Dermis blood vessel endothelial cell (primary cell): ENCODE results near the gene CACNA1S. TPM values are rescaled to one million over a fixed set of nuclear protein-coding genes. Genes with fewer than 3 reads are reported as not detected.

Experiments
- DNase-seq: peaks from one replicate; pipeline ENCODE4 v3.0.0; 2010
- total RNA-seq: library from RNA; depleted of rRNA; stranded (reverse); fragments of >200 nt; gene quantifications from 2 replicates; pipeline ENCODE4 v1.2.3, GENCODE V29; 2014

CACNA1S gene
- total RNA-seq, 1 donor from 2014 or later, result not detected

GRCh38 chr1:201025571-201026002 is 86.6 kb downstream of the CACNA1S start:
- DNase-seq, result peak; percentile 61

- no peak for DNase-seq
Measured at GRCh38 chr1:201024625-201024998, 87.6 kb downstream of the CACNA1S start.

- DNase-seq, result no peak
Measured at GRCh38 chr1:201023920-201024624, 88.2 kb downstream of the CACNA1S start.

GRCh38 chr1:201023517-201023902 is 88.7 kb downstream of the CACNA1S start, which contains the start of gene KIF21B:
TSS of gene KIF21B (minus strand) at chr1:201023714. CDS start at chr1:201023383, 331 bp downstream.
- peak; percentile 72 for DNase-seq

- DNase-seq, result peak; percentile 42
Measured at GRCh38 chr1:201022820-201023516, 89.3 kb downstream of the CACNA1S start.

- DNase-seq, result no peak
Measured at GRCh38 chr1:201022493-201022819, 89.8 kb downstream of the CACNA1S start.

- no peak for DNase-seq
Measured at GRCh38 chr1:201021630-201022492, 90.4 kb downstream of the CACNA1S start.

- peak; percentile 55 for DNase-seq
Measured at GRCh38 chr1:201020721-201021629, 91.3 kb downstream of the CACNA1S start.

- DNase-seq, result no peak
Measured at GRCh38 chr1:201020040-201020591, 92.1 kb downstream of the CACNA1S start.

- DNase-seq, result no peak
Measured at GRCh38 chr1:201019321-201019977, 92.8 kb downstream of the CACNA1S start.

GRCh38 chr1:201017828-201018163 is 94.4 kb downstream of the CACNA1S start:
- DNase-seq, result no peak

- no peak for DNase-seq
Measured at GRCh38 chr1:201016943-201017827, 95.0 kb downstream of the CACNA1S start.

GRCh38 chr1:201016211-201016651 is 96.0 kb downstream of the CACNA1S start:
- DNase-seq, result peak; percentile 43

GRCh38 chr1:201015551-201016091 is 96.6 kb downstream of the CACNA1S start:
- peak; percentile 28 for DNase-seq

GRCh38 chr1:201014816-201015200 is 97.4 kb downstream of the CACNA1S start:
- DNase-seq, result peak; percentile 52

- DNase-seq, result no peak
Measured at GRCh38 chr1:201013991-201014815, 98.0 kb downstream of the CACNA1S start.

- DNase-seq, result no peak
Measured at GRCh38 chr1:201013031-201013485, 99.2 kb downstream of the CACNA1S start.

- DNase-seq, result no peak
Measured at GRCh38 chr1:201011616-201012015, 100.6 kb downstream of the CACNA1S start.
